Kidney (tissue), 14 donors: ENCODE results near the gene MRPS34. TPM values are rescaled to one million over a fixed set of nuclear protein-coding genes. Genes with fewer than 3 reads are reported as not detected.

Experiments
- DNase-seq, 5 donors: peaks; one replicate each; pipeline ENCODE4 v3.0.0-alpha.2; 2013 to 2020
- FAIRE-seq: peaks from 2 replicates; lab custom pipeline; 2012; peaks lifted over from hg19 to GRCh38; lab: Jason Lieb, UNC
- H3K27ac ChIP-seq, 2 donors: one replicate each; pipeline ENCODE4 v1.7.0; 2013; ENCODE audit warnings: low read depth in 2 of 2, low read length in 2 of 2, inconsistent platforms in 1 of 2
- H3K27me3 ChIP-seq: one replicate; pipeline ENCODE4 v1.7.1; 2013; ENCODE audit warnings: low read length, inconsistent platforms; ENCODE audit not compliant: control insufficient read depth, insufficient read depth
- H3K36me3 ChIP-seq, 3 donors: one replicate each; pipeline versions ENCODE4 v1.7.0 to v1.7.1; 2013; ENCODE audit warnings: low read length in 3 of 3, control low read depth in 1 of 3, inconsistent platforms in 1 of 3; ENCODE audit not compliant: insufficient read depth in 3 of 3, control insufficient read depth in 2 of 3
- H3K4me1 ChIP-seq, 3 donors: one replicate each; pipeline versions ENCODE4 v1.7.0 to v1.7.1; 2013; ENCODE audit warnings: low read length in 3 of 3, inconsistent platforms in 1 of 3, low read depth in 1 of 3; ENCODE audit not compliant: control insufficient read depth in 2 of 3, insufficient read depth in 2 of 3
- H3K4me3 ChIP-seq, 3 donors: one replicate each; pipeline versions ENCODE4 v1.7.0 to v1.8.1; 2013; ENCODE audit warnings: low read length in 3 of 3, control low read depth in 1 of 3, inconsistent platforms in 1 of 3
- H3K9ac ChIP-seq, 3 donors: one replicate each; pipeline versions ENCODE4 v1.7.0 to v1.7.1; 2013; ENCODE audit warnings: low read length in 3 of 3, control low read depth in 1 of 3, inconsistent platforms in 1 of 3
- H3K9me3 ChIP-seq, 3 donors: one replicate each; pipeline versions ENCODE4 v1.7.0 to v1.7.1; 2013; ENCODE audit warnings: low read length in 3 of 3, control low read depth in 1 of 3, inconsistent platforms in 1 of 3; ENCODE audit not compliant: control insufficient read depth in 2 of 3, insufficient read depth in 1 of 3
- CTCF ChIP-seq: IDR thresholded peaks from 3 replicates; pipeline ENCODE4 v1.5.1; 2012; ENCODE audit warnings: mild to moderate bottlenecking, moderate library complexity, borderline replicate concordance; ENCODE audit not compliant: insufficient read depth; ENCODE audit errors: extremely low read depth
- intact Hi-C: fragments of 100-400 bp; cut with DNase I; formaldehyde crosslinking; loops from one replicate; pipeline ENCODE4 v1.11.1; 2022
- polyA plus RNA-seq: library from polyadenylated mRNA; stranded (reverse); fragments of 350-450 nt; fragmentation: Illumina TruSeq; extraction: RNeasy Lipid Tissue Mini Kit (QIAGEN cat#74804); gene quantifications from one replicate; pipeline ENCODE4 v1.2.3, GENCODE V29; 2014; ENCODE audit warnings: low read depth, low replicate concordance; ENCODE audit not compliant: insufficient read depth
- total RNA-seq: library from RNA; stranded (reverse); fragmentation: NEBNext Ultra II Directional; extraction: Animal tissue kit (Norgen Biotek cat#: 25700); gene quantifications from one replicate; pipeline ENCODE4 v1.2.1, GENCODE V29; 2021
- donor health status: control.
- donor health status: control.
- donor health status: control.
- donor health status: control.
- donor health status: control.
- donor health status: DM: yes; HTN: yes; CAD: no.
- donor health status: Normal renal cell carcinoma (clear cell type).

The MRPS34 gene
- total and polyA plus RNA-seq, 2 donors from 2014 or later: 61.7 to 187 TPM

GRCh38 chr16:1757714-1758461 lies 15.0 kb downstream of the MRPS34 start:
- Histone ChIP-seq H3K4me3 (no peak overlapping the region), H3K27me3 (no peaks in the 10 kb centered on the region), H3K27ac (no peak overlapping the region), H3K9me3 (no peaks in the 10 kb centered on the region), H3K36me3 (peaks cover 0 to 6% (median 5%) of the 10 kb centered on the region in 3 donors), H3K4me1 (no peaks in the 10 kb centered on the region), H3K9ac (no peak overlapping the region)
- FAIRE-seq: no peak
- DNase-seq: no peak
- TF ChIP-seq CTCF: no peak
- intact Hi-C loops: no loop called here

GRCh38 chr16:1754204-1754603 lies 18.7 kb downstream of the MRPS34 start:
- intact Hi-C loops: no loop called here
- no peak for DNase-seq
- Histone ChIP-seq H3K4me1 (no peaks in the 10 kb centered on the region), H3K27me3 (no peaks in the 10 kb centered on the region), H3K9me3 (no peaks in the 10 kb centered on the region), H3K36me3 (peaks cover 0 to 16% (median 13%) of the 10 kb centered on the region in 3 donors), H3K9ac (no peak overlapping the region), H3K4me3 (no peak overlapping the region), H3K27ac (no peak overlapping the region)
- TF ChIP-seq CTCF: no peak
- FAIRE-seq: no peak

- DNase-seq (no peak), FAIRE-seq (no peak)
- Histone ChIP-seq H3K27me3 (no peaks in the 10 kb centered on the region), H3K36me3 (peaks cover 2 to 28% (median 21%) of the 10 kb centered on the region in 3 donors), H3K27ac (no peak overlapping the region), H3K4me1 (no peaks in the 10 kb centered on the region), H3K9ac (no peak overlapping the region), H3K4me3 (no peak overlapping the region), H3K9me3 (no peaks in the 10 kb centered on the region)
- TF ChIP-seq CTCF: no peak
- intact Hi-C loops: no loop called here
Observed at GRCh38 chr16:1752853-1753252, 20.1 kb downstream of the MRPS34 start.

- Histone ChIP-seq H3K9ac (no peak overlapping the region), H3K27me3 (no peaks in the 10 kb centered on the region), H3K36me3 (peaks cover 2 to 34% (median 24%) of the 10 kb centered on the region in 3 donors), H3K9me3 (no peaks in the 10 kb centered on the region), H3K27ac (no peak overlapping the region), H3K4me3 (no peak overlapping the region), H3K4me1 (no peaks in the 10 kb centered on the region)
- DNase-seq (peak in 1 of 5 donors; percentile 65), FAIRE-seq (no peak)
- TF ChIP-seq CTCF: no peak
- intact Hi-C loops: no loop called here
Observed at GRCh38 chr16:1751946-1752345, 21.0 kb downstream of the MRPS34 start.
